HEK293 (cell line): Measurements from ENCODE around the gene FTO.

Source experiments
- KLF7 ChIP-seq: fragments of 450-650 bp; formaldehyde crosslinking; IDR thresholded peaks from 2 replicates; pipeline ENCODE4 v1.5.1; 2016; ENCODE audit warnings: missing biosample characterization, missing genetic modification characterization, borderline replicate concordance
- KLF9 ChIP-seq: fragments of 450-650 bp; formaldehyde crosslinking; IDR thresholded peaks from 2 replicates; pipeline ENCODE4 v1.5.1; 2016; ENCODE audit warnings: missing biosample characterization, missing genetic modification characterization, low read depth
- PRDM1 ChIP-seq: fragments of 450-650 bp; formaldehyde crosslinking; IDR thresholded peaks from 2 replicates; pipeline ENCODE4; 2016; ENCODE audit warnings: missing biosample characterization, missing genetic modification characterization
- TRIM28 ChIP-seq: IDR thresholded peaks from 2 replicates; pipeline ENCODE4 v1.6.1; 2011; ENCODE audit warnings: low read length, control low read depth, borderline replicate concordance
- ZBTB21 ChIP-seq: fragments of 450-650 bp; formaldehyde crosslinking; IDR thresholded peaks from 2 replicates; pipeline ENCODE4 v1.5.1; 2017; ENCODE audit warnings: missing biosample characterization, missing genetic modification characterization
- ZBTB48 ChIP-seq: fragments of 450-650 bp; formaldehyde crosslinking; IDR thresholded peaks from 2 replicates; pipeline ENCODE4 v1.5.1; 2016; ENCODE audit warnings: missing biosample characterization, missing genetic modification characterization
- ZIC2 ChIP-seq: fragments of 450-650 bp; formaldehyde crosslinking; IDR thresholded peaks from 2 replicates; pipeline ENCODE4 v1.5.1; 2016; ENCODE audit warnings: missing biosample characterization, missing genetic modification characterization
- ZNF157 ChIP-seq: fragments of 450-650 bp; formaldehyde crosslinking; IDR thresholded peaks from 2 replicates; pipeline ENCODE4 v1.5.1; 2016; ENCODE audit warnings: missing biosample characterization, missing genetic modification characterization
- ZNF202 ChIP-seq: fragments of 450-650 bp; formaldehyde crosslinking; IDR thresholded peaks from 2 replicates; pipeline ENCODE4 v1.5.1; 2016; ENCODE audit warnings: missing biosample characterization, missing genetic modification characterization, borderline replicate concordance
- ZNF23 ChIP-seq: fragments of 450-650 bp; formaldehyde crosslinking; IDR thresholded peaks from 2 replicates; pipeline ENCODE4 v1.5.1; 2016; ENCODE audit warnings: missing biosample characterization, missing genetic modification characterization, borderline replicate concordance
- ZNF394 ChIP-seq: fragments of 450-650 bp; formaldehyde crosslinking; IDR thresholded peaks from 2 replicates; pipeline ENCODE4 v1.5.1; 2016; ENCODE audit warnings: missing biosample characterization, missing genetic modification characterization, mild to moderate bottlenecking, moderate library complexity, borderline replicate concordance
- ZNF404 ChIP-seq: fragments of 450-650 bp; formaldehyde crosslinking; IDR thresholded peaks from 2 replicates; pipeline ENCODE4 v1.5.1; 2017; ENCODE audit warnings: missing biosample characterization, missing genetic modification characterization
- ZNF501 ChIP-seq: fragments of 450-650 bp; formaldehyde crosslinking; IDR thresholded peaks from 2 replicates; pipeline ENCODE4 v1.5.1; 2016; ENCODE audit warnings: missing biosample characterization, missing genetic modification characterization
- ZNF626 ChIP-seq: fragments of 450-650 bp; sonication (Bioruptor Pico); formaldehyde crosslinking; IDR thresholded peaks from 2 replicates; pipeline ENCODE4 v1.5.1; 2018; ENCODE audit warnings: missing biosample characterization, missing genetic modification characterization, inconsistent platforms
- ZNF660 ChIP-seq: fragments of 450-650 bp; IDR thresholded peaks from 2 replicates; pipeline ENCODE4 v1.5.1; 2018; ENCODE audit warnings: missing biosample characterization, mild to moderate bottlenecking, missing genetic modification characterization
- ZNF768 ChIP-seq: fragments of 450-650 bp; formaldehyde crosslinking; IDR thresholded peaks from 2 replicates; pipeline ENCODE4 v1.5.1; 2018; ENCODE audit warnings: missing biosample characterization, mild to moderate bottlenecking, missing genetic modification characterization
- ZSCAN16 ChIP-seq: fragments of 450-650 bp; formaldehyde crosslinking; IDR thresholded peaks from 2 replicates; pipeline ENCODE4 v1.5.1; 2016; ENCODE audit warnings: missing biosample characterization, missing genetic modification characterization
- ZSCAN30 ChIP-seq: fragments of 450-650 bp; IDR thresholded peaks from 2 replicates; pipeline ENCODE4 v1.5.1; 2018; ENCODE audit warnings: missing biosample characterization, mild to moderate bottlenecking, missing genetic modification characterization, moderate library complexity
- ZXDB ChIP-seq: fragments of 450-650 bp; formaldehyde crosslinking; IDR thresholded peaks from 2 replicates; pipeline ENCODE4 v1.5.1; 2016; ENCODE audit warnings: missing biosample characterization, missing genetic modification characterization
- TF ChIP-seq, protein P1 (sequence below): fragments of 450-650 bp; formaldehyde crosslinking; IDR thresholded peaks from 2 replicates; pipeline ENCODE4 v1.5.1; 2016; ENCODE audit warnings: missing biosample characterization, missing genetic modification characterization
- TF ChIP-seq, protein P2 (sequence below): fragments of 450-650 bp; formaldehyde crosslinking; IDR thresholded peaks from 2 replicates; pipeline ENCODE4 v1.5.1; 2016; ENCODE audit warnings: missing biosample characterization, missing genetic modification characterization
- TF ChIP-seq, protein P3 (sequence below): fragments of 450-650 bp; formaldehyde crosslinking; IDR thresholded peaks from 2 replicates; pipeline ENCODE4 v1.5.1; 2017; ENCODE audit warnings: missing biosample characterization, missing genetic modification characterization
- TF ChIP-seq, protein P4 (sequence below): fragments of 450-650 bp; formaldehyde crosslinking; IDR thresholded peaks from 2 replicates; pipeline ENCODE4 v1.5.1; 2016; ENCODE audit warnings: missing biosample characterization, missing genetic modification characterization
- TF ChIP-seq, protein P5 (sequence below): fragments of 450-650 bp; formaldehyde crosslinking; IDR thresholded peaks from 2 replicates; pipeline ENCODE4 v1.5.1; 2016; ENCODE audit warnings: missing biosample characterization, missing genetic modification characterization
- TF ChIP-seq, protein P6 (sequence below): fragments of 450-650 bp; formaldehyde crosslinking; IDR thresholded peaks from 2 replicates; pipeline ENCODE4 v1.5.1; 2016; ENCODE audit warnings: missing biosample characterization, missing genetic modification characterization
- TF ChIP-seq, protein P7 (sequence below): fragments of 450-650 bp; formaldehyde crosslinking; IDR thresholded peaks from 2 replicates; pipeline ENCODE4 v1.5.1; 2016; ENCODE audit warnings: missing biosample characterization, missing genetic modification characterization
- TF ChIP-seq, protein P8 (sequence below): fragments of 450-650 bp; formaldehyde crosslinking; IDR thresholded peaks from 2 replicates; pipeline ENCODE4 v1.5.1; 2017; ENCODE audit warnings: missing biosample characterization, missing genetic modification characterization

The FTO gene

DNA sequence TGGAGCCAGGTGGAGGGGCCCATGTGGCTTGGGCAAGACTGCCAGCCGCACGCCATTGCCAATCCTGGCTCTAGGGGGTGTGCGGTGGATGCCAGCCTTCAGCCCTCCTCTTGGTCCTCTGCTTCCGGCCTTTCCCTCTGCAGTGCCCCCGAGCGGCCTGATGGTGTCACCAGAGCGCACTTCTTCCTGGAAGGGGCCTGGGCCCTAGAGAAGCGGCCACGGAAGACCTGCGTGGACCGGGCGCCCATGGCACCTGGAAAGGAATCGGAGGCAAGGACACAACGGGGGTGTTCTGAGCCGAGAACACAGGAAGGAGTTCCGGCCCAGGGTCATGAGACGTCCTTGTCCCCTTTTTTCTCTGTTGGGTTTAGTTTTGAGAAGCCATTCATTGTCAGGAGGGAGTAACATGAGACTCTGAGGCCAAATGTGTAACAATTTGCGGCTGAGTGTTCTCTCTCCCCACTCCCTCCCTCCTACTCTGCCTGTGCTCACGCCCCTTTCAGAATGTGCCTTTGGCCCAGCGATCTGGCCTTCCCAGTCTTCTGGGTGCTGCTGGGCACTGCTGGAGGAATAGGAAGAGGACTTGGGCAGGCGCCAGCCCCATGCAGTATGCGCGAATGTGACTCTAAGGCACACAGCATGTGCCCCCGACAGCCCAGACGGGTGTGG lies 489.8 kb downstream of the FTO start (continued):
- TF ChIP-seq, protein P1, sequence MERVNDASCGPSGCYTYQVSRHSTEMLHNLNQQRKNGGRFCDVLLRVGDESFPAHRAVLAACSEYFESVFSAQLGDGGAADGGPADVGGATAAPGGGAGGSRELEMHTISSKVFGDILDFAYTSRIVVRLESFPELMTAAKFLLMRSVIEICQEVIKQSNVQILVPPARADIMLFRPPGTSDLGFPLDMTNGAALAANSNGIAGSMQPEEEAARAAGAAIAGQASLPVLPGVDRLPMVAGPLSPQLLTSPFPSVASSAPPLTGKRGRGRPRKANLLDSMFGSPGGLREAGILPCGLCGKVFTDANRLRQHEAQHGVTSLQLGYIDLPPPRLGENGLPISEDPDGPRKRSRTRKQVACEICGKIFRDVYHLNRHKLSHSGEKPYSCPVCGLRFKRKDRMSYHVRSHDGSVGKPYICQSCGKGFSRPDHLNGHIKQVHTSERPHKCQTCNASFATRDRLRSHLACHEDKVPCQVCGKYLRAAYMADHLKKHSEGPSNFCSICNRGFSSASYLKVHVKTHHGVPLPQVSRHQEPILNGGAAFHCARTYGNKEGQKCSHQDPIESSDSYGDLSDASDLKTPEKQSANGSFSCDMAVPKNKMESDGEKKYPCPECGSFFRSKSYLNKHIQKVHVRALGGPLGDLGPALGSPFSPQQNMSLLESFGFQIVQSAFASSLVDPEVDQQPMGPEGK (tag by site-specific recombination): peak; percentile 36; the same call in 1 of the 2 replicates
- TF ChIP-seq ZNF394 (tag by site-specific recombination): peak; percentile 64
- TF ChIP-seq, protein P2, sequence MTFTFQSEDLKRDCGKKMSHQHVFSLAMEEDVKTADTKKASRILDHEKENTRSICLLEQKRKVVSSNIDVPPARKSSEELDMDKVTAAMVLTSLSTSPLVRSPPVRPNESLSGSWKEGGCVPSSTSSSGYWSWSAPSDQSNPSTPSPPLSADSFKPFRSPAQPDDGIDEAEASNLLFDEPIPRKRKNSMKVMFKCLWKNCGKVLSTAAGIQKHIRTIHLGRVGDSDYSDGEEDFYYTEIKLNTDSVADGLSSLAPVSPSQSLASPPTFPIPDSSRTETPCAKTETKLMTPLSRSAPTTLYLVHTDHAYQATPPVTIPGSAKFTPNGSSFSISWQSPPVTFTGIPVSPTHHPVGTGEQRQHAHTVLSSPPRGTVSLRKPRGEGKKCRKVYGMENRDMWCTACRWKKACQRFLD: no peak
- TF ChIP-seq, protein P3, sequence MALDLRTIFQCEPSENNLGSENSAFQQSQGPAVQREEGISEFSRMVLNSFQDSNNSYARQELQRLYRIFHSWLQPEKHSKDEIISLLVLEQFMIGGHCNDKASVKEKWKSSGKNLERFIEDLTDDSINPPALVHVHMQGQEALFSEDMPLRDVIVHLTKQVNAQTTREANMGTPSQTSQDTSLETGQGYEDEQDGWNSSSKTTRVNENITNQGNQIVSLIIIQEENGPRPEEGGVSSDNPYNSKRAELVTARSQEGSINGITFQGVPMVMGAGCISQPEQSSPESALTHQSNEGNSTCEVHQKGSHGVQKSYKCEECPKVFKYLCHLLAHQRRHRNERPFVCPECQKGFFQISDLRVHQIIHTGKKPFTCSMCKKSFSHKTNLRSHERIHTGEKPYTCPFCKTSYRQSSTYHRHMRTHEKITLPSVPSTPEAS (tag by site-specific recombination): no peak
- TF ChIP-seq, protein P4, sequence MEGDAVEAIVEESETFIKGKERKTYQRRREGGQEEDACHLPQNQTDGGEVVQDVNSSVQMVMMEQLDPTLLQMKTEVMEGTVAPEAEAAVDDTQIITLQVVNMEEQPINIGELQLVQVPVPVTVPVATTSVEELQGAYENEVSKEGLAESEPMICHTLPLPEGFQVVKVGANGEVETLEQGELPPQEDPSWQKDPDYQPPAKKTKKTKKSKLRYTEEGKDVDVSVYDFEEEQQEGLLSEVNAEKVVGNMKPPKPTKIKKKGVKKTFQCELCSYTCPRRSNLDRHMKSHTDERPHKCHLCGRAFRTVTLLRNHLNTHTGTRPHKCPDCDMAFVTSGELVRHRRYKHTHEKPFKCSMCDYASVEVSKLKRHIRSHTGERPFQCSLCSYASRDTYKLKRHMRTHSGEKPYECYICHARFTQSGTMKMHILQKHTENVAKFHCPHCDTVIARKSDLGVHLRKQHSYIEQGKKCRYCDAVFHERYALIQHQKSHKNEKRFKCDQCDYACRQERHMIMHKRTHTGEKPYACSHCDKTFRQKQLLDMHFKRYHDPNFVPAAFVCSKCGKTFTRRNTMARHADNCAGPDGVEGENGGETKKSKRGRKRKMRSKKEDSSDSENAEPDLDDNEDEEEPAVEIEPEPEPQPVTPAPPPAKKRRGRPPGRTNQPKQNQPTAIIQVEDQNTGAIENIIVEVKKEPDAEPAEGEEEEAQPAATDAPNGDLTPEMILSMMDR (tag by site-specific recombination): peak; percentile 85
- TF ChIP-seq ZNF768 (tag by site-specific recombination): no peak
- TF ChIP-seq ZSCAN30 (tag by site-specific recombination): 0 out of 2 replicates have a peak, but pooled peaks have one; percentile 67
- TF ChIP-seq, protein P5, sequence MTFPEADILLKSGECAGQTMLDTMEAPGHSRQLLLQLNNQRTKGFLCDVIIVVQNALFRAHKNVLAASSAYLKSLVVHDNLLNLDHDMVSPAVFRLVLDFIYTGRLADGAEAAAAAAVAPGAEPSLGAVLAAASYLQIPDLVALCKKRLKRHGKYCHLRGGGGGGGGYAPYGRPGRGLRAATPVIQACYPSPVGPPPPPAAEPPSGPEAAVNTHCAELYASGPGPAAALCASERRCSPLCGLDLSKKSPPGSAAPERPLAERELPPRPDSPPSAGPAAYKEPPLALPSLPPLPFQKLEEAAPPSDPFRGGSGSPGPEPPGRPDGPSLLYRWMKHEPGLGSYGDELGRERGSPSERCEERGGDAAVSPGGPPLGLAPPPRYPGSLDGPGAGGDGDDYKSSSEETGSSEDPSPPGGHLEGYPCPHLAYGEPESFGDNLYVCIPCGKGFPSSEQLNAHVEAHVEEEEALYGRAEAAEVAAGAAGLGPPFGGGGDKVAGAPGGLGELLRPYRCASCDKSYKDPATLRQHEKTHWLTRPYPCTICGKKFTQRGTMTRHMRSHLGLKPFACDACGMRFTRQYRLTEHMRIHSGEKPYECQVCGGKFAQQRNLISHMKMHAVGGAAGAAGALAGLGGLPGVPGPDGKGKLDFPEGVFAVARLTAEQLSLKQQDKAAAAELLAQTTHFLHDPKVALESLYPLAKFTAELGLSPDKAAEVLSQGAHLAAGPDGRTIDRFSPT (tag by site-specific recombination): peak; percentile 18; the same call in 1 of the 2 replicates
- TF ChIP-seq ZNF202 (tag by site-specific recombination): no peak
- TF ChIP-seq ZNF626 (tag by site-specific recombination): no peak
- TF ChIP-seq TRIM28: peak; percentile 86
- TF ChIP-seq ZNF660 (tag by site-specific recombination): 0 out of 2 replicates have a peak, but pooled peaks have one; percentile 50
- TF ChIP-seq ZXDB (tag by site-specific recombination): peak; percentile 60
- 0 out of 2 replicates have a peak, but pooled peaks have one; percentile 18 for TF ChIP-seq ZBTB48 (tag by site-specific recombination)
- no peak for TF ChIP-seq ZNF404 (tag by site-specific recombination)
- no peak for TF ChIP-seq KLF7
- TF ChIP-seq KLF9: no peak
- TF ChIP-seq, protein P6, sequence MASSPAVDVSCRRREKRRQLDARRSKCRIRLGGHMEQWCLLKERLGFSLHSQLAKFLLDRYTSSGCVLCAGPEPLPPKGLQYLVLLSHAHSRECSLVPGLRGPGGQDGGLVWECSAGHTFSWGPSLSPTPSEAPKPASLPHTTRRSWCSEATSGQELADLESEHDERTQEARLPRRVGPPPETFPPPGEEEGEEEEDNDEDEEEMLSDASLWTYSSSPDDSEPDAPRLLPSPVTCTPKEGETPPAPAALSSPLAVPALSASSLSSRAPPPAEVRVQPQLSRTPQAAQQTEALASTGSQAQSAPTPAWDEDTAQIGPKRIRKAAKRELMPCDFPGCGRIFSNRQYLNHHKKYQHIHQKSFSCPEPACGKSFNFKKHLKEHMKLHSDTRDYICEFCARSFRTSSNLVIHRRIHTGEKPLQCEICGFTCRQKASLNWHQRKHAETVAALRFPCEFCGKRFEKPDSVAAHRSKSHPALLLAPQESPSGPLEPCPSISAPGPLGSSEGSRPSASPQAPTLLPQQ (tag by site-specific recombination): no peak
- TF ChIP-seq, protein P7, sequence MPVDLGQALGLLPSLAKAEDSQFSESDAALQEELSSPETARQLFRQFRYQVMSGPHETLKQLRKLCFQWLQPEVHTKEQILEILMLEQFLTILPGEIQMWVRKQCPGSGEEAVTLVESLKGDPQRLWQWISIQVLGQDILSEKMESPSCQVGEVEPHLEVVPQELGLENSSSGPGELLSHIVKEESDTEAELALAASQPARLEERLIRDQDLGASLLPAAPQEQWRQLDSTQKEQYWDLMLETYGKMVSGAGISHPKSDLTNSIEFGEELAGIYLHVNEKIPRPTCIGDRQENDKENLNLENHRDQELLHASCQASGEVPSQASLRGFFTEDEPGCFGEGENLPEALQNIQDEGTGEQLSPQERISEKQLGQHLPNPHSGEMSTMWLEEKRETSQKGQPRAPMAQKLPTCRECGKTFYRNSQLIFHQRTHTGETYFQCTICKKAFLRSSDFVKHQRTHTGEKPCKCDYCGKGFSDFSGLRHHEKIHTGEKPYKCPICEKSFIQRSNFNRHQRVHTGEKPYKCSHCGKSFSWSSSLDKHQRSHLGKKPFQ (tag by site-specific recombination): no peak
- TF ChIP-seq ZNF23 (tag by site-specific recombination): no peak
- no peak for TF ChIP-seq ZNF157 (tag by site-specific recombination)
- TF ChIP-seq ZNF501 (tag by site-specific recombination): 0 out of 2 replicates have a peak, but pooled peaks have one; percentile 53
- no peak for TF ChIP-seq ZBTB21 (tag by site-specific recombination)
- no peak for TF ChIP-seq PRDM1 (tag by site-specific recombination)
- TF ChIP-seq ZSCAN16 (tag by site-specific recombination): peak; percentile 18; the same call in 1 of the 2 replicates
- TF ChIP-seq ZIC2 (tag by site-specific recombination): no peak
- TF ChIP-seq, protein P8, sequence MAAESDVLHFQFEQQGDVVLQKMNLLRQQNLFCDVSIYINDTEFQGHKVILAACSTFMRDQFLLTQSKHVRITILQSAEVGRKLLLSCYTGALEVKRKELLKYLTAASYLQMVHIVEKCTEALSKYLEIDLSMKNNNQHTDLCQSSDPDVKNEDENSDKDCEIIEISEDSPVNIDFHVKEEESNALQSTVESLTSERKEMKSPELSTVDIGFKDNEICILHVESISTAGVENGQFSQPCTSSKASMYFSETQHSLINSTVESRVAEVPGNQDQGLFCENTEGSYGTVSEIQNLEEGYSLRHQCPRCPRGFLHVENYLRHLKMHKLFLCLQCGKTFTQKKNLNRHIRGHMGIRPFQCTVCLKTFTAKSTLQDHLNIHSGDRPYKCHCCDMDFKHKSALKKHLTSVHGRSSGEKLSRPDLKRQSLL (tag by site-specific recombination): no peak
